ENCODE results near the gene PSD4. TPM values are rescaled to one million over a fixed set of nuclear protein-coding genes. Genes with fewer than 3 reads are reported as not detected.

PSD4 gene
- total RNA-seq, 1 experiment from 2014 or later, result 1.5 TPM

- DNase-seq, result peak; percentile 25 to 75
- H3K4me1 ChIP-seq, result peaks cover 7% of the 10 kb centered on the region
- H3K36me3 ChIP-seq, result no peaks in the 10 kb centered on the region
- H3K9me3 ChIP-seq (replicated peaks), result no peaks in the 10 kb centered on the region
- H3K27me3 ChIP-seq, result peaks cover 3% of the 10 kb centered on the region; the same call in 1 of the 2 replicates
- no peak overlapping the region for H3K27ac ChIP-seq
- H3K4me3 ChIP-seq, result no peak overlapping the region
Observed at GRCh38 chr2:113136828-113137775, 36.7 kb upstream of the PSD4 start.

- H3K36me3 ChIP-seq, result no peaks in the 10 kb centered on the region
- peaks cover under 1% of the 10 kb centered on the region; the same call in 1 of the 2 replicates for H3K27me3 ChIP-seq
- H3K4me1 ChIP-seq, result peaks cover 7% of the 10 kb centered on the region
- no peak overlapping the region for H3K27ac ChIP-seq
- no peaks in the 10 kb centered on the region for H3K9me3 ChIP-seq (replicated peaks)
- H3K4me3 ChIP-seq, result no peak overlapping the region
- no peak for DNase-seq
Observed at GRCh38 chr2:113137827-113138226, 35.9 kb upstream of the PSD4 start.

GRCh38 chr2:113138428-113139322, 35.1 kb upstream of the PSD4 start:
- Histone ChIP-seq H3K4me1 (peaks cover 7% of the 10 kb centered on the region), H3K27me3 (no peaks in the 10 kb centered on the region; the same call in 1 of the 2 replicates), H3K4me3 (no peak overlapping the region), H3K36me3 (no peaks in the 10 kb centered on the region), H3K27ac (no peak overlapping the region), H3K9me3 (replicated peaks) (no peaks in the 10 kb centered on the region)
- DNase-seq, result peak; percentile 46 to 85

GRCh38 chr2:113141451-113141850, 32.3 kb upstream of the PSD4 start:
- Histone ChIP-seq H3K27me3 (no peaks in the 10 kb centered on the region), H3K9me3 (replicated peaks) (no peaks in the 10 kb centered on the region), H3K36me3 (no peaks in the 10 kb centered on the region), H3K27ac (no peak overlapping the region), H3K4me1 (peaks cover 7% of the 10 kb centered on the region), H3K4me3 (no peak overlapping the region)
- DNase-seq, result peak; percentile 21 to 66

DNA sequence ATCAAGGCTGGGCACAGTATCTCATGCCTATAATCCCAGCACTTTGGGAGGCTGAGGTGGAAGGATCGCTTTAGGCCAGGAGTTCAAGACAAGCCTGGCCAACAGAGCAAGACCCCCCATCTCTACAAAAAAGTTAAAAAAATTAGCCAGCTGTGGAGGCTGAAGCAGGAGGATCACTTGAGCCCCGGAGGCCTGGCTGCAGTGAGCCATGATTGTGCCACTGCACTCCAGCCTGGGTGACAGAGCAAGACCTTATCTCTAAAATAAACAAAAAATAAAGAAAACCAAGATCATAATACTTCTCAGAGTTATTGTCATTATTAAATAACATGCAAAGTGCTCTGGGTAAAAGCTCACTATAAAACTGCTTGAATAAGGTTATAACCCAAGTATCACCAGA, 31.5 kb upstream of the PSD4 start:
- no peak overlapping the region for H3K4me3 ChIP-seq
- H3K9me3 ChIP-seq (replicated peaks), result no peaks in the 10 kb centered on the region
- DNase-seq, result no peak
- H3K36me3 ChIP-seq, result no peaks in the 10 kb centered on the region
- H3K27me3 ChIP-seq, result no peaks in the 10 kb centered on the region
- H3K27ac ChIP-seq, result no peak overlapping the region
- peaks cover 7% of the 10 kb centered on the region for H3K4me1 ChIP-seq

DNA sequence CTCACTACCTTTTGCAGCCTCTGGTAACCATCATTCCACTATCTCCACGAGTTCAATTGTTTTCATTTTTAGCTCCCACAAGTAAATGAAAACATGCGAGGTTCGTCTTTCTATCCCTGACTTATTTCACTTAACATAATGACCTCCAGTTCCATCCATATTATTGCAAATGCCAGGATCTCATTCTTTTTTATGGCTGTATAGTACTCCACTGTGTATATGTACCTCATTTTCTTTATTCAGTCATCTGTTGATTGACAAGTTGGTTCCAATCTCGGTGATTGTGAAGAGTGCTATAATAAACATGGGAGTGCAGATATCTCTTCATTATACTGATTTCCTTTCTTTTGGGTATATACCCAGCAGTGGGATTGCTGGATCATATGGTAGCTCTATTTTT, 29.5 kb upstream of the PSD4 start:
- Histone ChIP-seq H3K4me3 (no peak overlapping the region), H3K4me1 (peaks cover 7% of the 10 kb centered on the region), H3K36me3 (no peaks in the 10 kb centered on the region), H3K27ac (no peak overlapping the region), H3K27me3 (no peaks in the 10 kb centered on the region), H3K9me3 (replicated peaks) (no peaks in the 10 kb centered on the region)
- no peak for DNase-seq

- Histone ChIP-seq H3K9me3 (replicated peaks) (no peaks in the 10 kb centered on the region), H3K4me3 (no peak overlapping the region), H3K4me1 (no peaks in the 10 kb centered on the region), H3K27ac (no peak overlapping the region), H3K27me3 (0 out of 2 replicates have a peak, but pooled peaks cover 2% of the 10 kb centered on the region), H3K36me3 (no peaks in the 10 kb centered on the region)
- DNase-seq, result no peak
Observed at GRCh38 chr2:113148606-113149552, 24.9 kb upstream of the PSD4 start.

- H3K4me3 ChIP-seq, result no peak overlapping the region
- no peaks in the 10 kb centered on the region for H3K4me1 ChIP-seq
- no peak overlapping the region for H3K27ac ChIP-seq
- no peaks in the 10 kb centered on the region for H3K9me3 ChIP-seq (replicated peaks)
- no peaks in the 10 kb centered on the region for H3K36me3 ChIP-seq
- H3K27me3 ChIP-seq, result 0 out of 2 replicates have a peak, but pooled peaks cover 2% of the 10 kb centered on the region
- no peak for DNase-seq
Observed at GRCh38 chr2:113149553-113150257, 24.1 kb upstream of the PSD4 start.

DNA sequence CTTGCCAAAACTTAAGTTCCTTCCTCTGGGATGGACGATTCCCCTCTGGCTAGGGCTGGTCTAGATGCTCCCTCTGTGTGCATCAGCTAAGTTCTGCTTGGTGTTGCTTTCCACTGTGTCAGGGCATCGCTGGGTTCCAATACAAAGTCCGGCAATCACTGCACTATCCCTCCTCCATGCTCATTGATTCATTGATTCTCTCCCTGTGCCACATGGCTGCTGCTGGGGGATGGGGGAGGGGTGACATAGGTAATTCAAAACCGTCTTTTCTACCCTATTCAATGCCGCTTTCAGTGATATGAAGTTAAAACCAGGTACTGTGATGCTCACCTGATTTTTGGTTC, 23.5 kb upstream of the PSD4 start:
- Histone ChIP-seq H3K27me3 (0 out of 2 replicates have a peak, but pooled peaks cover 2% of the 10 kb centered on the region), H3K27ac (no peak overlapping the region), H3K4me3 (no peak overlapping the region), H3K4me1 (no peaks in the 10 kb centered on the region), H3K36me3 (no peaks in the 10 kb centered on the region), H3K9me3 (replicated peaks) (no peaks in the 10 kb centered on the region)
- DNase-seq, result no peak

DNA sequence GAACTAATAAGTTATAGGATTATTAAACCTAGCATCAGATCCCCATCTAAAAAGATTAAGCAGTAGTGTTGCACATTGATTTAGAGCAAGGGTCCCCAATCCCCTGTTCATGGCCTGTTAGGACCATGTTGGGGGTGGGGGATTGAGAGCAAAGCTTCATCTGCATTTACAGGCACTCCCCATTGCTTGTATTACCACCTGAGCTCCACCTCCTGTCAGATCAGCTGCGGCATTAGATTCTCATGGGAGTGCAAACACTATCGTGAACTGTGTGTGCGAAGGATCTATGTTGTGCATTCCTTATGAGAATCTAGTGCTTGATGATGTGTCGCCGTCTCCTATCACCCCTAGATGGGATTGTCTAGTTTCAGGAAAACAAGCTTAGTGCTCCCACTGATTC, 18.4 kb upstream of the PSD4 start:
- Histone ChIP-seq H3K27me3 (0 out of 2 replicates have a peak, but pooled peaks cover 2% of the 10 kb centered on the region), H3K4me3 (no peak overlapping the region), H3K27ac (no peak overlapping the region), H3K4me1 (no peaks in the 10 kb centered on the region), H3K36me3 (no peaks in the 10 kb centered on the region), H3K9me3 (replicated peaks) (no peaks in the 10 kb centered on the region)
- no peak for DNase-seq

DNA sequence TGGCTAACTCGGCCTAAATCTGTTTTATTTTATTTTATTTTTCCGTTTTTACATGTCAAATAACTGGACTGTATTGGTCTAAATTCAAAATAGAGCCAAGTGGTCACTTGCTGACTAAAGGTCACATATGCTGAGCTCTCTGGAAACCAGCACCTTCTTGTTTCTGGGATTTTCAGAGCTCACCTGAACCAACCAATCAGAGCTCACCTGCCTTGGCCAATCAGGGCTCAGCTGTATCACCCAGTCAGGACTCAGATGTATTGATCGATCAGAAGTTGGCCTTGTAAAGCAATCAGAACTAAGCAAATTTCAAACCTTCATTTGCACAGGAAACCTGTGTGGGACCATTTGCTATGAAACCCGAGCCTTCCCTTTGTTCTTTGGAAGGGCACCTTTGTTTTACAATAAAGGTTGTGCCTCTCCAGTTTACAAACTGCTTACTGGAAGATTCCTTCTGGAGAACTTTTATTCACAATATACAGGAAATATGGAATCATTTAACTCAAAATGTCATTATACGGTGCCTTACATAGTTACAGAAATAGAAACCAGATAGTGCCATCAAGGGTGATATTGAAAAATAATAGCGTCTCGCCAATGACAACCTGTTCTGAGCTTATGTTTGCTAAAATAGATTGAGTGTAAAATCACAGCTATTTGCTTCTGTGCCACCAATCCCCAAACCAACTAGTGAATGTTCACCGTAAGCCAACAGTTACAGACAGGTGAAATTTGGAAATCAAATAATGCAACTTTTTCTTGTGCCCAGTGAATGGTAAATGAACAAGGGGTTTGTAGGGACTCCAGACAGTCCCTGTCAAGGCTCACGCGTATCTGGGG, 17.3 kb upstream of the PSD4 start:
- H3K4me3 ChIP-seq, result no peak overlapping the region

DNA sequence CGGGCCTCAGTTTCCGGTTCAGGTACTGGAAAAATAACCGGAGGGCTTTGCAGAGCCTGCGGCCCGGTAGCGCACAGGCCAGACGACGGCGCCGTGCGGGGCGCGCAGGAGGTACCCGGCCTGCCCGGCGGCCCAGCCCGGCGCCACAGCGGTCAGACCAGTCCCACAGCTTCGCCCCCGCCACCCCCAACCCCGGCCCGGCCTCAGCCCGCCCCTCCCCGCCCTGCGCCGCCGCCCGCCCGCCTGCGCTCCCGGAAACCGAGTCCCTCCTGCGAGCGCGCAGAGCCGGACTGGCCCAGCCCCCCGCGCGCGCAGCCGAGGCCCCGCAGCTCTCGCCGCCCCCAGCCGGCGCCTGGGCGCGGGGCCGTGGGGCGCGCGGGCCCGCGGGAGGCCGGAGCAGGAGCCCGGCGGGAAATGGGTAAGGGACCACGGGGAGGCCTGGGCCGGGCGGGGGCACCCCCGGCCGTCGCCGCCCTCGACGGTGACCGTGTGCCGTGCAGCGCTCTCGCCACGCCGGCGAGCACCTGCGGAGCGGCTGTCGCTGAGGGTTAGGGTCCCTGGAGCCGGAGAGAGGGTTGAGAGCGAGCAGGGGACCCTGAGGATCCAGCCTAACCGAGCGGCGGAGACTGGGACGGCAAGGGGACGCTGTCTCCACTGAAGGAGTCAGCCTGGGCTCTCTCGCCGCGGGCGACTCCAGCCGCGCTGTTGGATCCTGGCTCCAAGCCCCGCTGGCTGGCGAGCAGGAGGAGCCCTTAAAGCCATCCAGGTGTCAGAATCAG, 16.5 kb upstream of the PSD4 start:
- Histone ChIP-seq H3K27ac (no peak overlapping the region), H3K4me3 (no peak overlapping the region), H3K27me3 (no peaks in the 10 kb centered on the region), H3K9me3 (replicated peaks) (no peaks in the 10 kb centered on the region), H3K4me1 (no peaks in the 10 kb centered on the region), H3K36me3 (no peaks in the 10 kb centered on the region)
- no peak for DNase-seq

More for the DNA sequence above, 17.3 kb upstream of the PSD4 start:
- 0 out of 2 replicates have a peak, but pooled peaks cover 2% of the 10 kb centered on the region for H3K27me3 ChIP-seq
- DNase-seq, result no peak
- no peaks in the 10 kb centered on the region for H3K36me3 ChIP-seq
- H3K9me3 ChIP-seq (replicated peaks), result no peaks in the 10 kb centered on the region
- H3K4me1 ChIP-seq, result no peaks in the 10 kb centered on the region
- H3K27ac ChIP-seq, result no peak overlapping the region

Data from SJCRH30 (cell line).